GM06990 (cell line): ENCODE results near the gene PSORS1C1.

Experiments
- DNase-seq: peaks from one replicate; pipeline ENCODE4 v3.0.0-alpha.2; 2011; ENCODE audit not compliant: insufficient read length; ENCODE audit errors: extremely low read depth
- H3K27me3 ChIP-seq: replicated peaks from 2 replicates; pipeline ENCODE4 v1.6.0; 2011; ENCODE audit warnings: low read length; ENCODE audit not compliant: control insufficient read depth, insufficient read depth
- H3K36me3 ChIP-seq: 2 replicates; pipeline ENCODE4 v1.5.1; 2011; ENCODE audit warnings: low read length; ENCODE audit not compliant: control insufficient read depth, insufficient read depth
- H3K4me3 ChIP-seq: replicated peaks from 2 replicates; pipeline ENCODE4 v1.5.1; 2011; ENCODE audit warnings: low read depth, mild to moderate bottlenecking, control low read depth, low read length
- CTCF ChIP-seq: IDR thresholded peaks from 2 replicates; pipeline ENCODE4 v1.5.1; 2011; ENCODE audit warnings: low read length, control low read depth, mild to moderate bottlenecking, inconsistent platforms; ENCODE audit not compliant: insufficient read depth, poor library complexity, severe bottlenecking

The PSORS1C1 gene

DNA sequence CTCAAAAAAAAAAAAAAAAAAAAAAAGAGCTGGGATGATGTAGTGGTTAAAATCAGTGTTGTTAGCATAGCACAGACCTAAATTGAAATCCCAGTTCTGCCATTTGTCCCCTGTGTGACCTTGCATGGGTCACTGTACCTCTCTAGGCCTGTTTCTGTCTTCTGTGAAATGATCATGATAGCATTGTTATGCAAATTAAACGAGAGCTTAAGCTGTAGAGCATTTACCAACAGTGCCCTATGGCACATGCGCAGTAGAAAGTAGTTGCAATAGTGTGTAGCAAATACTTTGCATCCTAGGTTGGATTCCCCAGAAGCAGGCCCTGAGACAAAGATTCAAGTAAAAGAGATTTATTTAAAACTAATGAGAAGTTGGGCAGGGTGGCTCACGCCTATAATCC, 17.0 kb downstream of the PSORS1C1 start:
- Histone ChIP-seq H3K4me3 (no peak overlapping the region), H3K27me3 (no peaks in the 10 kb centered on the region), H3K36me3 (no peaks in the 10 kb centered on the region)
- no peak for TF ChIP-seq CTCF
- DNase-seq, result peak; percentile 37

DNA sequence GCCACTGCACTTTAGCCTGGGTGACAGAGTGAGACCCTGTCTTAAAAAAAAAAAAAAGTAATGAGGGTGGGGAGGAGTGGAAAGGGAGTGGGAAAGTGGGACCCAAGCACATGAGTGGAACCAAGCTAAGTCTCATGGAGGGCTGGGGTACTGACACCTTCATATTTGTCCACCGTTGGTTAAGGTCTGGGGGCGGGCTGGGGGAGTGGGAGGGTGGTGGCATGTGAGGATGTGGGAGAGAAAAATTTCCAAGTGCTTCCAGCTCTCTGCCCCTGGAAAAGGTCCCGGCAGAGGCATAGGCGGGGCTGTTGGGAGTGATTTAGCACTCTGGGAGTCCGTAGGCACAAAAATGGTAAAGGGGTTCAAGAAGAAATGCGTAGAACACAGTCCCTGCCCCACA, 18.2 kb downstream of the PSORS1C1 start:
- DNase-seq, result no peak
- no peak for TF ChIP-seq CTCF
- Histone ChIP-seq H3K27me3 (no peaks in the 10 kb centered on the region), H3K4me3 (no peak overlapping the region), H3K36me3 (no peaks in the 10 kb centered on the region)

- DNase-seq, result no peak
- TF ChIP-seq CTCF, result no peak
These were observed 21.1 kb downstream of the PSORS1C1 start for GRCh38 chr6:31135710-31136109.

GRCh38 chr6:31138982-31139381, 24.4 kb downstream of the PSORS1C1 start, which contains the start of gene PSORS1C2:
Gene PSORS1C2, minus strand, starts transcription at chr6:31139066. Its CDS starts 40 bp downstream, at chr6:31139026.
- no peak within 1 kb of the TSS for H3K4me3 ChIP-seq
- peaks cover 5% of the 10 kb centered on the region for H3K36me3 ChIP-seq
- DNase-seq, result no peak
- no peaks in the 10 kb centered on the region for H3K27me3 ChIP-seq
- no peak for TF ChIP-seq CTCF

More at GRCh38 chr6:31135710-31136109, 21.1 kb downstream of the PSORS1C1 start:
- H3K36me3 ChIP-seq, result no peaks in the 10 kb centered on the region
- H3K27me3 ChIP-seq, result no peaks in the 10 kb centered on the region
- no peak overlapping the region for H3K4me3 ChIP-seq

- Histone ChIP-seq H3K27me3 (no peaks in the 10 kb centered on the region), H3K36me3 (peaks cover 5% of the 10 kb centered on the region), H3K4me3 (no peak overlapping the region)
- TF ChIP-seq CTCF, result no peak
- DNase-seq, result no peak
These were observed 25.0 kb downstream of the PSORS1C1 start for GRCh38 chr6:31139599-31139998.

- H3K4me3 ChIP-seq, result no peak overlapping the region
These were observed 26.0 kb downstream of the PSORS1C1 start for GRCh38 chr6:31140643-31141042.

More at GRCh38 chr6:31140643-31141042, 26.0 kb downstream of the PSORS1C1 start:
- no peak for TF ChIP-seq CTCF
- Histone ChIP-seq H3K36me3 (peaks cover 8% of the 10 kb centered on the region), H3K27me3 (no peaks in the 10 kb centered on the region)
- DNase-seq, result no peak
